ENCODE data around the gene HSPA14. TPM values are rescaled to one million over a fixed set of nuclear protein-coding genes. Genes with fewer than 3 reads are reported as not detected.

HSPA14 gene
- total RNA-seq, 1 experiment from 2014 or later, result 41.0 TPM

DNA sequence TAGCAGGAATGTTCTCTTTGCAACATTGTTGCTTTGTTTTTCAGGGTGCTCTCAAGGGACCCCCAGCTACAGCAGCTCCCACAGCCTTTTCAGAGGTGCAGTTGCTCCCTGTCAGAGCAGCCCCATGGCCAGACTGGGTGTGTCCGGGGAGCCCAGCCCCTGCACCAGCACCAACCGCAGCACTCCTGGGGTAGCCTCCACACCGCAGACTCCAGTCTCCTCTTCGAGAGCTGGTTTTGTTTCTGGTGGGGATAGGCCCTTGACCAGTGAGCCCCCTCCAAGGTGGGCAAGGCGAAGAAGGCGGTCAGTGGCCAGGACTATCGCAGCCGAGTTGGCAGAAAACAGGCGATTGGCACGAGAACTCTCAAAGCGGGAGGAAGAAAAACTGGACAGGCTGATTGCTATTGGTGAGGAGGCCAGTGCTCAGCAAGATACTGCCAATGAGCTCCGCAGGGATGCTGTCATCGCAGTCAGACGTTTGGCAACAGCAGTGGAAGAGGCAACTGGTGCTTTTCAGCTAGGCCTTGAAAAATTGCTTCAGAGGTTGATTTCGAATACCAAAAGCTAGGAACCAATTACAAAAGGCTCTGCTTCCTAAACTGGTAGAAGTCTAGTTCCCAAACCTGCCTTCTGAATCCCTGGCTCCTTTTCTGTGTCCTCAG, 5.4 kb downstream of the HSPA14 start:
- Mint-ChIP-seq H3K27ac (no peak overlapping the region), H3K4me3 (no peak overlapping the region), H3K4me1 (peaks cover 4 to 6% of the 10 kb centered on the region in 2 experiments; a peak in 3 of 4 replicates), H3K36me3 (ENCODE audit: insufficient read depth in 1 of 3, low read depth in 3 of 3) (peaks cover 25 to 61% (median 55%) of the 10 kb centered on the region in 3 experiments), H3K27me3 (ENCODE audit: low read depth) (no peaks in the 10 kb centered on the region; the same call in 1 of the 2 replicates), H3K9me3 (no peaks in the 10 kb centered on the region)
- no peak overlapping the region for H3K9ac ChIP-seq (ENCODE audit: extremely low read depth, insufficient read length, low read length)
- no peak overlapping the region for H4K8ac ChIP-seq (replicated peaks; ENCODE audit: insufficient read length, low read depth, low read length)
- peaks cover 6% of the 10 kb centered on the region; the same call in 1 of the 2 replicates for H3K79me2 ChIP-seq (ENCODE audit: insufficient read depth, low read length)
- no peaks in the 10 kb centered on the region for H3K23me2 ChIP-seq (ENCODE audit: insufficient read length, low read depth, low read length, poor library complexity, severe bottlenecking)
- H3K18ac ChIP-seq (ENCODE audit: insufficient read length, low read depth, low read length), result no peak overlapping the region
- no peak overlapping the region for H3K4ac ChIP-seq (ENCODE audit: low read depth, low read length)
- no peaks in the 10 kb centered on the region for H4K20me1 ChIP-seq (ENCODE audit: control insufficient read depth, insufficient read depth, insufficient read length)
- H2BK5ac ChIP-seq (ENCODE audit: insufficient read length, low read length), result no peak overlapping the region
- no peak overlapping the region for H2AK5ac ChIP-seq (ENCODE audit: insufficient read length, low read length)
- no peak overlapping the region for H4K91ac ChIP-seq (ENCODE audit: insufficient read length, low read depth, low read length)
- H3K9me3 ChIP-seq (ENCODE audit: control insufficient read depth, low read depth, low read length), result no peaks in the 10 kb centered on the region
- no peak overlapping the region for H2BK15ac ChIP-seq (ENCODE audit: low read depth, low read length)
- H3K27me3 ChIP-seq (ENCODE audit: insufficient read depth, low read length), result no peaks in the 10 kb centered on the region
- no peak overlapping the region for H2AFZ ChIP-seq (ENCODE audit: low read length)
- no peaks in the 10 kb centered on the region for H3K79me1 ChIP-seq (ENCODE audit: insufficient read depth, low read depth, low read length, poor library complexity, severe bottlenecking)
- H3K4me1 ChIP-seq (ENCODE audit: insufficient read depth, low read length), result no peaks in the 10 kb centered on the region
- H3K23ac ChIP-seq (ENCODE audit: insufficient read length, low read depth, low read length), result no peak overlapping the region
- H3K4me2 ChIP-seq (ENCODE audit: insufficient read depth, insufficient read length, low read length), result no peak overlapping the region
- H2BK12ac ChIP-seq (ENCODE audit: insufficient read length, low read depth, low read length), result no peak overlapping the region
- H2BK120ac ChIP-seq (ENCODE audit: low read depth, low read length, poor library complexity, severe bottlenecking), result no peak overlapping the region
- DNase-seq, result no peak
- WGBS (ENCODE audit: extremely low coverage, insufficient read length, low lambda C conversion rate), result no CpG with 5 or more reads among the region's 15 CpGs
- no peak overlapping the region for H3K14ac ChIP-seq (ENCODE audit: insufficient read depth, low read length)
- no peak overlapping the region for H4K5ac ChIP-seq (ENCODE audit: insufficient read length, low read depth, low read length)
- TF ChIP-seq, protein P1, sequence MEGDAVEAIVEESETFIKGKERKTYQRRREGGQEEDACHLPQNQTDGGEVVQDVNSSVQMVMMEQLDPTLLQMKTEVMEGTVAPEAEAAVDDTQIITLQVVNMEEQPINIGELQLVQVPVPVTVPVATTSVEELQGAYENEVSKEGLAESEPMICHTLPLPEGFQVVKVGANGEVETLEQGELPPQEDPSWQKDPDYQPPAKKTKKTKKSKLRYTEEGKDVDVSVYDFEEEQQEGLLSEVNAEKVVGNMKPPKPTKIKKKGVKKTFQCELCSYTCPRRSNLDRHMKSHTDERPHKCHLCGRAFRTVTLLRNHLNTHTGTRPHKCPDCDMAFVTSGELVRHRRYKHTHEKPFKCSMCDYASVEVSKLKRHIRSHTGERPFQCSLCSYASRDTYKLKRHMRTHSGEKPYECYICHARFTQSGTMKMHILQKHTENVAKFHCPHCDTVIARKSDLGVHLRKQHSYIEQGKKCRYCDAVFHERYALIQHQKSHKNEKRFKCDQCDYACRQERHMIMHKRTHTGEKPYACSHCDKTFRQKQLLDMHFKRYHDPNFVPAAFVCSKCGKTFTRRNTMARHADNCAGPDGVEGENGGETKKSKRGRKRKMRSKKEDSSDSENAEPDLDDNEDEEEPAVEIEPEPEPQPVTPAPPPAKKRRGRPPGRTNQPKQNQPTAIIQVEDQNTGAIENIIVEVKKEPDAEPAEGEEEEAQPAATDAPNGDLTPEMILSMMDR (conservative IDR thresholded peaks at IDR 0.05), result no peak
- no peak overlapping the region for H3T11ph ChIP-seq (ENCODE audit: low read length)
- no peak overlapping the region for H3K56ac ChIP-seq (ENCODE audit: insufficient read length, low read depth, low read length)
- no peak overlapping the region for H2BK20ac ChIP-seq (ENCODE audit: low read depth, low read length, poor library complexity, severe bottlenecking)
- H3K27ac ChIP-seq (ENCODE audit: insufficient read length, low read depth, low read length), result no peak overlapping the region
